Loucy (cell line): ENCODE measurements around the gene FAF1.

ENCODE experiments used
- H2AFZ ChIP-seq: fragments of 200-600 bp; sonication (generic); 2 replicates; pipeline ENCODE4 v1.6.0; 2016; ENCODE audit warnings: antibody characterized with exemption, mild to moderate bottlenecking, low read length, moderate library complexity
- H3F3A ChIP-seq: fragments of 200-600 bp; 2 replicates; pipeline ENCODE4 v1.6.0; 2016; ENCODE audit warnings: antibody characterized with exemption, low read depth, mild to moderate bottlenecking
- H3K27me3 ChIP-seq: fragments of 200-600 bp; sonication (generic); 2 replicates; pipeline ENCODE4 v1.6.1; 2014; ENCODE audit warnings: low read length, mild to moderate bottlenecking; ENCODE audit not compliant: insufficient read depth, poor library complexity, severe bottlenecking
- H3K36me3 ChIP-seq: fragments of 200-600 bp; sonication (generic); 2 replicates; pipeline ENCODE4 v1.6.1; 2016; ENCODE audit warnings: low read length; ENCODE audit not compliant: insufficient read depth
- H3K4me1 ChIP-seq: fragments of 200-600 bp; sonication (generic); 2 replicates; pipeline ENCODE4 v1.5.1; 2014; ENCODE audit warnings: low read length, mild to moderate bottlenecking; ENCODE audit not compliant: insufficient read depth, poor library complexity, severe bottlenecking
- H3K4me2 ChIP-seq: fragments of 200-600 bp; sonication (generic); 2 replicates; pipeline ENCODE4 v1.6.0; 2014; ENCODE audit warnings: antibody characterized with exemption, low read length, low read depth, mild to moderate bottlenecking; ENCODE audit not compliant: poor library complexity, severe bottlenecking
- H3K4me3 ChIP-seq: fragments of 200-600 bp; sonication (generic); 2 replicates; pipeline ENCODE4 v1.5.1; 2014; ENCODE audit warnings: low read length, mild to moderate bottlenecking, mixed read lengths; ENCODE audit not compliant: poor library complexity, severe bottlenecking
- H3K79me2 ChIP-seq: fragments of 200-600 bp; sonication (generic); 2 replicates; pipeline ENCODE4 v1.6.1; 2014; ENCODE audit warnings: low read length; ENCODE audit not compliant: insufficient read depth
- H3K9ac ChIP-seq: fragments of 200-600 bp; sonication (generic); 2 replicates; pipeline ENCODE4 v1.6.0; 2014; ENCODE audit warnings: mild to moderate bottlenecking, low read depth, low read length, moderate library complexity; ENCODE audit not compliant: poor library complexity, severe bottlenecking
- H3K9me2 ChIP-seq: fragments of 200-600 bp; sonication (generic); replicated peaks from 2 replicates; pipeline ENCODE4 v1.6.1; 2016; ENCODE audit warnings: low read depth, low read length, mixed read lengths
- H3K9me3 ChIP-seq: fragments of 200-600 bp; sonication (generic); 2 replicates; pipeline ENCODE4 v1.6.1; 2014; ENCODE audit warnings: mild to moderate bottlenecking, antibody characterized with exemption, low read length, low read depth; ENCODE audit not compliant: insufficient read depth
- H4K20me1 ChIP-seq: fragments of 200-600 bp; sonication (generic); 2 replicates; pipeline ENCODE4 v1.6.0; 2014; ENCODE audit warnings: antibody characterized with exemption, low read length, mild to moderate bottlenecking; ENCODE audit not compliant: insufficient read depth, poor library complexity, severe bottlenecking
- CTCF ChIP-seq: fragments of 200-600 bp; sonication (generic); conservative IDR thresholded peaks from 2 replicates; pipeline ENCODE4 v1.5.1; 2014; ENCODE audit warnings: mild to moderate bottlenecking, antibody characterized with exemption, low read length
- EZH2phosphoT487 ChIP-seq: fragments of 200-600 bp; IDR thresholded peaks from 2 replicates; pipeline ENCODE4 v1.6.1; 2018; ENCODE audit warnings: antibody characterized with exemption, mild to moderate bottlenecking, moderate library complexity, borderline replicate concordance

FAF1 gene

GRCh38 chr1:50481142-50481736 lies 478.8 kb downstream of the FAF1 start:
- no peak overlapping the region for H3K4me2 ChIP-seq
- H2AFZ ChIP-seq: no peak overlapping the region
- no peaks in the 10 kb centered on the region for H3K9me3 ChIP-seq
- no peaks in the 10 kb centered on the region for H3K4me1 ChIP-seq
- H4K20me1 ChIP-seq: no peaks in the 10 kb centered on the region
- no peaks in the 10 kb centered on the region for H3K27me3 ChIP-seq
- no peaks in the 10 kb centered on the region for H3K79me2 ChIP-seq
- peaks cover 4% of the 10 kb centered on the region; the same call in 1 of the 2 replicates for H3K36me3 ChIP-seq
- no peak overlapping the region for H3K9ac ChIP-seq
- H3K4me3 ChIP-seq: no peak overlapping the region
- no peaks in the 10 kb centered on the region for H3K9me2 ChIP-seq
- no peaks in the 10 kb centered on the region for H3F3A ChIP-seq
- TF ChIP-seq CTCF (no peak), EZH2phosphoT487 (no peak)

GRCh38 chr1:50476800-50477199 lies 483.3 kb downstream of the FAF1 start:
- H4K20me1 ChIP-seq: no peaks in the 10 kb centered on the region
- H3K36me3 ChIP-seq: peaks cover 24% of the 10 kb centered on the region; the same call in 1 of the 2 replicates
- TF ChIP-seq CTCF: no peak
- TF ChIP-seq EZH2phosphoT487: no peak
- H3K79me2 ChIP-seq: no peaks in the 10 kb centered on the region
- H3K9me2 ChIP-seq: no peaks in the 10 kb centered on the region
- no peaks in the 10 kb centered on the region for H3K4me1 ChIP-seq
- H3K9ac ChIP-seq: no peak overlapping the region
- H3K27me3 ChIP-seq: no peaks in the 10 kb centered on the region
- no peak overlapping the region for H3K4me3 ChIP-seq
- no peak overlapping the region for H3K4me2 ChIP-seq
- H3F3A ChIP-seq: no peaks in the 10 kb centered on the region
- no peaks in the 10 kb centered on the region for H3K9me3 ChIP-seq
- H2AFZ ChIP-seq: no peak overlapping the region

- Histone ChIP-seq H3K4me1 (no peaks in the 10 kb centered on the region), H3K4me2 (no peak overlapping the region), H3K79me2 (no peaks in the 10 kb centered on the region), H2AFZ (no peak overlapping the region), H3F3A (no peaks in the 10 kb centered on the region), H3K9ac (no peak overlapping the region), H3K4me3 (no peak overlapping the region), H3K36me3 (peaks cover 20% of the 10 kb centered on the region; the same call in 1 of the 2 replicates), H3K9me2 (no peaks in the 10 kb centered on the region), H3K9me3 (no peaks in the 10 kb centered on the region), H4K20me1 (no peaks in the 10 kb centered on the region), H3K27me3 (no peaks in the 10 kb centered on the region)
- TF ChIP-seq EZH2phosphoT487 (no peak), CTCF (no peak)
Observed at GRCh38 chr1:50474859-50475809, 484.9 kb downstream of the FAF1 start.
